OCI-LY7 (cell line): ENCODE data around the gene TMEM209. TPM values are rescaled to one million over a fixed set of nuclear protein-coding genes. Genes with fewer than 3 reads are reported as not detected.

Source experiments
- BruUV-seq: library from RNA; stranded (reverse); fragments of 400-500 nt; replicated peaks from 2 replicates; lab custom pipeline; 2021; lab: Mats Ljungman, UMichigan
- CTCF ChIA-PET: fragments of 300-600 bp; sonication (Branson Sonifier 250); formaldehyde crosslinking; loops from one replicate; lab custom pipeline; 2022; ENCODE audit warnings: antibody characterized with exemption; ENCODE audit not compliant: unreplicated experiment; lab: Charles Lee
- POLR2A ChIA-PET: fragments of 300-600 bp; sonication (Branson Sonifier 250); formaldehyde crosslinking; loops from one replicate; lab custom pipeline; 2022; ENCODE audit warnings: antibody characterized with exemption; lab: Charles Lee
- DNase-seq: peaks from one replicate; pipeline ENCODE4 v3.0.0-alpha.2; 2015; ENCODE audit warnings: low spot score
- H2AFZ ChIP-seq: fragments of 200-600 bp; sonication (generic), shearing (Covaris generic); 2 replicates; pipeline ENCODE4 v1.6.1; 2014; ENCODE audit warnings: mild to moderate bottlenecking, antibody characterized with exemption, low read length, moderate library complexity
- H3K27ac ChIP-seq: fragments of 200-600 bp; sonication (generic); 2 replicates; pipeline ENCODE4 v1.5.1; 2014; ENCODE audit warnings: mixed run types, low read depth, mild to moderate bottlenecking, moderate library complexity, low read length, inconsistent platforms; ENCODE audit not compliant: poor library complexity, severe bottlenecking
- H3K36me3 ChIP-seq: fragments of 200-600 bp; sonication (generic); 2 replicates; pipeline ENCODE4 v1.6.1; 2014; ENCODE audit warnings: mild to moderate bottlenecking, antibody characterized with exemption, low read length, moderate library complexity, mixed read lengths; ENCODE audit not compliant: insufficient read depth
- H3K4me1 ChIP-seq: fragments of 200-600 bp; sonication (generic); 2 replicates; pipeline ENCODE4 v1.5.1; 2014; ENCODE audit warnings: mild to moderate bottlenecking, low read length; ENCODE audit not compliant: insufficient read depth, poor library complexity, severe bottlenecking
- H3K4me2 ChIP-seq: fragments of 200-600 bp; sonication (generic); 2 replicates; pipeline ENCODE4 v1.6.1; 2014; ENCODE audit warnings: mild to moderate bottlenecking, low read length
- H3K4me3 ChIP-seq: fragments of 200-600 bp; sonication (generic); 2 replicates; pipeline ENCODE4 v1.5.1; 2014; ENCODE audit warnings: mild to moderate bottlenecking, low read depth, low read length; ENCODE audit not compliant: poor library complexity, severe bottlenecking
- H3K79me2 ChIP-seq: fragments of 200-600 bp; sonication (generic); 2 replicates; pipeline ENCODE4 v1.6.1; 2016; ENCODE audit warnings: low read depth, mild to moderate bottlenecking, low read length, moderate library complexity, mixed read lengths; ENCODE audit not compliant: insufficient read depth
- H3K9me2 ChIP-seq: fragments of 200-600 bp; sonication (generic); 2 replicates; pipeline ENCODE4 v1.6.1; 2016; ENCODE audit warnings: mild to moderate bottlenecking, low read length, mixed read lengths; ENCODE audit not compliant: insufficient read depth
- H3K9me3 ChIP-seq: fragments of 200-600 bp; sonication (generic); 2 replicates; pipeline ENCODE4 v1.6.1; 2014; ENCODE audit warnings: mild to moderate bottlenecking, mixed run types, low read length, mixed read lengths
- H4K20me1 ChIP-seq: fragments of 200-600 bp; sonication (generic); 2 replicates; pipeline ENCODE4 v1.6.1; 2014; ENCODE audit warnings: mild to moderate bottlenecking, antibody characterized with exemption, low read length, moderate library complexity, mixed read lengths; ENCODE audit not compliant: insufficient read depth
- CTCF ChIP-seq: fragments of 200-600 bp; sonication (generic); conservative IDR thresholded peaks from 2 replicates; pipeline ENCODE4 v1.5.1; 2014; ENCODE audit warnings: mild to moderate bottlenecking, antibody characterized with exemption, low read length, moderate library complexity, mixed read lengths
- EZH2phosphoT487 ChIP-seq: fragments of 200-600 bp; sonication (generic); IDR thresholded peaks from 2 replicates; pipeline ENCODE4 v1.6.1; 2018; ENCODE audit warnings: low read depth, borderline replicate concordance, mild to moderate bottlenecking, mixed run types, antibody characterized with exemption, low read length, moderate library complexity, mixed read lengths
- intact Hi-C: fragments of 100-400 bp; cut with micrococcal nuclease; formaldehyde crosslinking; loops from one replicate; pipeline ENCODE4 v1.10.0; 2022; ENCODE audit not compliant: unreplicated experiment
- total RNA-seq, 2 experiments: library from RNA; depleted of rRNA in 1 of 2; stranded (reverse); fragments of >200 nt in 1 of 2; shearing (Covaris generic) in 1 of 2; gene quantifications; 2 replicates each; pipeline ENCODE4 v1.2.3, GENCODE V29; 2014 to 2022

Gene TMEM209
- total RNA-seq, 2 experiments from 2014 or later, result 18.1 to 37.9 TPM

- BruUV-seq, result no TSS peak
- H3K9me2 ChIP-seq, result no peaks in the 10 kb centered on the region
- 0 out of 2 replicates have a peak, but pooled peaks cover 5% of the 10 kb centered on the region for H3K9me3 ChIP-seq
- no peak overlapping the region for H3K27ac ChIP-seq
- no peaks in the 10 kb centered on the region for H3K79me2 ChIP-seq
- peaks cover 25% of the 10 kb centered on the region for H3K4me1 ChIP-seq
- 0 out of 2 replicates have a peak, but pooled peaks cover 8% of the 10 kb centered on the region for H3K36me3 ChIP-seq
- POLR2A ChIA-PET, result interaction anchor here (1.1 kb wide), 1 partner anchor 10 kb away, joined by 3 read pairs; no protein-coding TSS in a partner anchor
- no peaks in the 10 kb centered on the region for H4K20me1 ChIP-seq
- no peak overlapping the region for H3K4me3 ChIP-seq
- CTCF ChIA-PET, result no interaction called here
- TF ChIP-seq EZH2phosphoT487 (no peak), CTCF (no peak)
- no peak overlapping the region for H2AFZ ChIP-seq
- no peak overlapping the region for H3K4me2 ChIP-seq
- no peak for DNase-seq
- intact Hi-C loops, result no loop called here
These were observed 51.1 kb downstream of the TMEM209 start for GRCh38 chr7:130154131-130154500.

- intact Hi-C loops, result no loop called here
- H4K20me1 ChIP-seq, result no peaks in the 10 kb centered on the region
- no peaks in the 10 kb centered on the region for H3K79me2 ChIP-seq
- no TSS peak for BruUV-seq
- H3K27ac ChIP-seq, result no peak overlapping the region
- TF ChIP-seq EZH2phosphoT487, result no peak
- TF ChIP-seq CTCF, result no peak
- H3K9me2 ChIP-seq, result no peaks in the 10 kb centered on the region
- no peak overlapping the region for H3K4me2 ChIP-seq
- H3K36me3 ChIP-seq, result 0 out of 2 replicates have a peak, but pooled peaks cover 8% of the 10 kb centered on the region
- ChIA-PET CTCF (no interaction called here), POLR2A (interaction anchor here (1.1 kb wide), 1 partner anchor 11 kb away, joined by 3 read pairs; no protein-coding TSS in a partner anchor)
- H3K4me1 ChIP-seq, result peaks cover 32% of the 10 kb centered on the region
- H2AFZ ChIP-seq, result no peak overlapping the region
- no peak for DNase-seq
- 0 out of 2 replicates have a peak, but pooled peaks cover 5% of the 10 kb centered on the region for H3K9me3 ChIP-seq
- no peak overlapping the region for H3K4me3 ChIP-seq
These were observed 51.8 kb downstream of the TMEM209 start for GRCh38 chr7:130153211-130153908.

GRCh38 chr7:130152493-130153210, 52.6 kb downstream of the TMEM209 start:
- ChIA-PET CTCF (no interaction called here), POLR2A (interaction anchor here (1.0 kb wide), 1 partner anchor 19 kb away, joined by 3 read pairs; no protein-coding TSS in a partner anchor)
- no peak for DNase-seq
- TF ChIP-seq EZH2phosphoT487, result no peak
- TF ChIP-seq CTCF, result no peak
- no peak overlapping the region for H3K4me2 ChIP-seq
- intact Hi-C loops, result no loop called here
- H4K20me1 ChIP-seq, result no peaks in the 10 kb centered on the region
- no peak overlapping the region for H2AFZ ChIP-seq
- H3K4me1 ChIP-seq, result peaks cover 32% of the 10 kb centered on the region
- H3K79me2 ChIP-seq, result no peaks in the 10 kb centered on the region
- H3K4me3 ChIP-seq, result no peak overlapping the region
- H3K9me2 ChIP-seq, result no peaks in the 10 kb centered on the region
- no TSS peak for BruUV-seq
- H3K9me3 ChIP-seq, result 0 out of 2 replicates have a peak, but pooled peaks cover 5% of the 10 kb centered on the region
- no peak overlapping the region for H3K27ac ChIP-seq
- H3K36me3 ChIP-seq, result 0 out of 2 replicates have a peak, but pooled peaks cover 6% of the 10 kb centered on the region
